ENCODE measurements around the gene FBXO31. TPM values are rescaled to one million over a fixed set of nuclear protein-coding genes. Genes with fewer than 3 reads are reported as not detected.
"Not testable (repeated sequence)": the region's sequence is repeated elsewhere in the genome, so short reads cannot be mapped to it uniquely, and the experiment has no call there.

FBXO31 gene
- total RNA-seq, 6 donors from 2014 or later: 15.9 to 103 (median 31.4) TPM

GRCh38 chr16:87391950-87392820 is 8.6 kb upstream of the FBXO31 start, which contains the start of gene MAP1LC3B:
Gene MAP1LC3B (plus strand): TSS chr16:87392336. CDS start chr16:87392428, 92 bp downstream.
- Histone ChIP-seq H3K36me3 (no peaks in the 10 kb centered on the region), H3K27me3 (no peaks in the 10 kb centered on the region), H3K4me3 (peak within 1 kb of the TSS; percentile 61 to 91 (median 78)), H3K4me1 (peaks cover 36 to 58% (median 43%) of the 10 kb centered on the region in 4 donors), H3K27ac (peak within 1 kb of the TSS; percentile 96 to 100 (median 99)), H3K9me3 (no peaks in the 10 kb centered on the region)
- peak; percentile 94 for ATAC-seq (ENCODE audit: low FRiP score in 2 of 2)
- WGBS, 2 donors: 0% methylated on average over 5 of the region's 113 CpGs; no CpG with 5 or more reads in 1 of the 2 donors
- TF ChIP-seq, protein P1, sequence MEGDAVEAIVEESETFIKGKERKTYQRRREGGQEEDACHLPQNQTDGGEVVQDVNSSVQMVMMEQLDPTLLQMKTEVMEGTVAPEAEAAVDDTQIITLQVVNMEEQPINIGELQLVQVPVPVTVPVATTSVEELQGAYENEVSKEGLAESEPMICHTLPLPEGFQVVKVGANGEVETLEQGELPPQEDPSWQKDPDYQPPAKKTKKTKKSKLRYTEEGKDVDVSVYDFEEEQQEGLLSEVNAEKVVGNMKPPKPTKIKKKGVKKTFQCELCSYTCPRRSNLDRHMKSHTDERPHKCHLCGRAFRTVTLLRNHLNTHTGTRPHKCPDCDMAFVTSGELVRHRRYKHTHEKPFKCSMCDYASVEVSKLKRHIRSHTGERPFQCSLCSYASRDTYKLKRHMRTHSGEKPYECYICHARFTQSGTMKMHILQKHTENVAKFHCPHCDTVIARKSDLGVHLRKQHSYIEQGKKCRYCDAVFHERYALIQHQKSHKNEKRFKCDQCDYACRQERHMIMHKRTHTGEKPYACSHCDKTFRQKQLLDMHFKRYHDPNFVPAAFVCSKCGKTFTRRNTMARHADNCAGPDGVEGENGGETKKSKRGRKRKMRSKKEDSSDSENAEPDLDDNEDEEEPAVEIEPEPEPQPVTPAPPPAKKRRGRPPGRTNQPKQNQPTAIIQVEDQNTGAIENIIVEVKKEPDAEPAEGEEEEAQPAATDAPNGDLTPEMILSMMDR (IDR thresholded peaks at IDR 0.05): peak in 4 of 6 experiments; percentile 1 to 48 (median 11)
- TF ChIP-seq POLR2A (IDR thresholded peaks at IDR 0.05): peak; percentile 57 to 100 (median 98)
- peak in 1 of 4 donors; percentile 98 for TF ChIP-seq EP300 (IDR thresholded peaks at IDR 0.05)
- TF ChIP-seq POLR2AphosphoS5 (IDR thresholded peaks at IDR 0.05): peak; percentile 100
- DNase-seq: peak; percentile 95 to 100

- H3K4me3 ChIP-seq: peak overlapping the region; percentile 61 to 91 (median 78)
- no peaks in the 10 kb centered on the region for H3K9me3 ChIP-seq
- ATAC-seq (ENCODE audit: low FRiP score in 2 of 2) (peak; percentile 44 to 66), DNase-seq (peak; percentile 75 to 94)
- peaks cover 39 to 61% (median 47%) of the 10 kb centered on the region in 4 donors for H3K4me1 ChIP-seq
- TF ChIP-seq, protein P1 (IDR thresholded peaks at IDR 0.05): peak in 2 of 6 experiments; percentile 16 to 33
- TF ChIP-seq POLR2AphosphoS5 (IDR thresholded peaks at IDR 0.05) (no peak), EP300 (IDR thresholded peaks at IDR 0.05) (peak in 2 of 4 donors; percentile 24 to 62), POLR2A (IDR thresholded peaks at IDR 0.05) (peak in 1 of 4 donors; percentile 66)
- no peaks in the 10 kb centered on the region for H3K27me3 ChIP-seq
- no peaks in the 10 kb centered on the region for H3K36me3 ChIP-seq
- peak overlapping the region; percentile 96 to 100 (median 99) for H3K27ac ChIP-seq
- WGBS, 2 donors: 10 to 23% methylated on average over 17 to 37 of the region's 44 CpGs
Observed at GRCh38 chr16:87391324-87391949, 7.9 kb upstream of the FBXO31 start.

- Histone ChIP-seq H3K4me1 (peaks cover 39 to 61% (median 47%) of the 10 kb centered on the region in 4 donors), H3K27ac (peak overlapping the region; percentile 96 to 100 (median 99)), H3K36me3 (no peaks in the 10 kb centered on the region), H3K27me3 (no peaks in the 10 kb centered on the region), H3K9me3 (no peaks in the 10 kb centered on the region), H3K4me3 (peak overlapping the region in 3 of 4 donors; percentile 75 to 91 (median 82))
- TF ChIP-seq POLR2A (IDR thresholded peaks at IDR 0.05) (no peak), EP300 (IDR thresholded peaks at IDR 0.05) (no peak), POLR2AphosphoS5 (IDR thresholded peaks at IDR 0.05) (no peak)
- TF ChIP-seq, protein P1 (IDR thresholded peaks at IDR 0.05): no peak
- ATAC-seq (ENCODE audit: low FRiP score in 2 of 2) (no peak), DNase-seq (peak in 1 of 2 donors; percentile 84)
- 93 to 97% methylated on average over 24 of the region's 24 CpGs for WGBS, 2 donors
Observed at GRCh38 chr16:87390641-87391323, 7.2 kb upstream of the FBXO31 start.

DNA sequence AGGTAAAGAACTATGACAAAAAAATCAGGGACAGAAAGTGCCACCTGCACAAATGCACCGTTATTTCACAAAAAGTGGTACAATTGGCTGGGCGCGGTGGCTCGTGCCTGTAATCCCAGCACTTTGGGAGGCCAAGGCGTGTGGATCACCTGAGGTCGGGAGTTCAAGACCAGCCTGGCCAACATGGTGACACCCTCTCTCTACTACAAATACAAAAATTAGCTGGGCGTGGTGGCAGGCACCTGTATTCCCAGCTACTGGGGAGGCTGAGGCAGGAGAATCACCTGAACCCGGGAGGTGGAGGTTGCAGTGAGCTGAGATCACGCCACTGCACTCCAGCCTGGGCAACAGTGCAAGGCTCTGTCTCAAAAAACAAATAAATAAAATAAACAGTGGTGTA is 6.3 kb upstream of the FBXO31 start:
- ATAC-seq (ENCODE audit: low FRiP score in 2 of 2); H3K9me3 ChIP-seq; DNase-seq; H3K27ac ChIP-seq; H3K36me3 ChIP-seq; H3K4me3 ChIP-seq; H3K27me3 ChIP-seq: not testable (repeated sequence)
- peaks cover 40 to 55% (median 43%) of the 10 kb centered on the region in 4 donors for H3K4me1 ChIP-seq
- 94 to 96% methylated on average over 9 of the region's 9 CpGs for WGBS, 2 donors
